Mesenteric fat pad (tissue), 1 donor: ENCODE data around the gene HLA-F. TPM values are rescaled to one million over a fixed set of nuclear protein-coding genes. Genes with fewer than 3 reads are reported as not detected.

ENCODE experiments used
- DNase-seq: peaks from one replicate; pipeline ENCODE4 v3.0.0-alpha.2; 2020; ENCODE audit warnings: low spot score
- long read RNA-seq: library from polyadenylated mRNA; unstranded; transcript quantifications from one replicate; pipeline ENCODE4 v2.0.0, GENCODE V29; 2020
- total RNA-seq: library from RNA; stranded (reverse); fragmentation: NEBNext Ultra II Directional; extraction: Animal tissue kit (Norgen Biotek cat#: 25700); gene quantifications from one replicate; pipeline ENCODE4 v1.2.1, GENCODE V29; 2021
- donor health status: DM: yes; HTN: yes; CAD: no.

HLA-F gene
- 66.5 TPM for total RNA-seq
- long read RNA-seq, transcript HLA-F-217 (7 exons, 1,283 nt), result major isoform, 15 of 30 reads
- long read RNA-seq, partial matches to known transcripts, result 7 of 30 reads
- long read RNA-seq, other reads (novel, unspliced or antisense), result 5 of 30 reads

GRCh38 chr6:29723262-29723665 is at the start of gene HLA-F:
HLA-F (plus strand) TSS chr6:29723434; CDS start chr6:29723464, 30 bp downstream.
- DNase-seq, result no peak

GRCh38 chr6:29674008-29674407 is 49.2 kb upstream of the HLA-F start:
- no peak for DNase-seq

GRCh38 chr6:29675561-29675960 is 47.7 kb upstream of the HLA-F start:
- DNase-seq, result no peak

GRCh38 chr6:29676981-29677601 is 46.1 kb upstream of the HLA-F start:
- DNase-seq, result no peak

- no peak for DNase-seq
Observed at GRCh38 chr6:29678114-29678513, 45.1 kb upstream of the HLA-F start.

GRCh38 chr6:29679962-29680361 is 43.3 kb upstream of the HLA-F start:
- no peak for DNase-seq

- no peak for DNase-seq
Observed at GRCh38 chr6:29680416-29680815, 42.8 kb upstream of the HLA-F start.

GRCh38 chr6:29680904-29681303 is 42.3 kb upstream of the HLA-F start, which contains the start of gene ZFP57:
ZFP57 (minus strand) TSS chr6:29681152; CDS start chr6:29677003, 4,149 bp downstream.
- DNase-seq, result no peak

- DNase-seq, result no peak
Observed at GRCh38 chr6:29681811-29682210, 41.4 kb upstream of the HLA-F start.

GRCh38 chr6:29685718-29686326 is 37.4 kb upstream of the HLA-F start:
- DNase-seq, result no peak

GRCh38 chr6:29694637-29695036 is 28.6 kb upstream of the HLA-F start:
- DNase-seq, result no peak

GRCh38 chr6:29696147-29697125 is 26.8 kb upstream of the HLA-F start:
- DNase-seq, result no peak

GRCh38 chr6:29702519-29703103 is 20.6 kb upstream of the HLA-F start:
- DNase-seq, result no peak

- DNase-seq, result no peak
Observed at GRCh38 chr6:29705389-29706231, 17.6 kb upstream of the HLA-F start.

GRCh38 chr6:29708432-29709179 is 14.6 kb upstream of the HLA-F start:
- DNase-seq, result no peak

GRCh38 chr6:29709188-29709587 is 14.0 kb upstream of the HLA-F start:
- DNase-seq, result no peak

GRCh38 chr6:29710281-29710941 is 12.8 kb upstream of the HLA-F start:
- no peak for DNase-seq

- DNase-seq, result no peak
Observed at GRCh38 chr6:29720863-29721262, 2.4 kb upstream of the HLA-F start.
